Adrenal gland (tissue), 5 donors: Measurements from ENCODE around the gene CEPT1.

ENCODE experiments used
- POLR2A ChIP-seq, 2 donors: fragments of 450-650 bp; IDR thresholded peaks; one replicate each; pipeline ENCODE4 v1.6.1; 2017; ENCODE audit warnings: antibody characterized with exemption in 2 of 2, mild to moderate bottlenecking in 2 of 2, moderate library complexity in 1 of 2
- TF ChIP-seq, protein P1 (sequence below), 6 experiments: fragments of 450-650 bp in 4 of 6; fragments of 200-600 bp in 2 of 6; sonication (generic) in 1 of 6; IDR thresholded peaks; 1 replicate in 5 of 6; 2 replicates in 1 of 6; pipeline versions ENCODE4 v1.5.1 to v1.8.0; 2016 to 2021; ENCODE audit warnings: antibody characterized with exemption in 6 of 6, mild to moderate bottlenecking in 2 of 6, moderate library complexity in 1 of 6
- donor health status: DM: no; HTN: no; CAD: no.

DNA sequence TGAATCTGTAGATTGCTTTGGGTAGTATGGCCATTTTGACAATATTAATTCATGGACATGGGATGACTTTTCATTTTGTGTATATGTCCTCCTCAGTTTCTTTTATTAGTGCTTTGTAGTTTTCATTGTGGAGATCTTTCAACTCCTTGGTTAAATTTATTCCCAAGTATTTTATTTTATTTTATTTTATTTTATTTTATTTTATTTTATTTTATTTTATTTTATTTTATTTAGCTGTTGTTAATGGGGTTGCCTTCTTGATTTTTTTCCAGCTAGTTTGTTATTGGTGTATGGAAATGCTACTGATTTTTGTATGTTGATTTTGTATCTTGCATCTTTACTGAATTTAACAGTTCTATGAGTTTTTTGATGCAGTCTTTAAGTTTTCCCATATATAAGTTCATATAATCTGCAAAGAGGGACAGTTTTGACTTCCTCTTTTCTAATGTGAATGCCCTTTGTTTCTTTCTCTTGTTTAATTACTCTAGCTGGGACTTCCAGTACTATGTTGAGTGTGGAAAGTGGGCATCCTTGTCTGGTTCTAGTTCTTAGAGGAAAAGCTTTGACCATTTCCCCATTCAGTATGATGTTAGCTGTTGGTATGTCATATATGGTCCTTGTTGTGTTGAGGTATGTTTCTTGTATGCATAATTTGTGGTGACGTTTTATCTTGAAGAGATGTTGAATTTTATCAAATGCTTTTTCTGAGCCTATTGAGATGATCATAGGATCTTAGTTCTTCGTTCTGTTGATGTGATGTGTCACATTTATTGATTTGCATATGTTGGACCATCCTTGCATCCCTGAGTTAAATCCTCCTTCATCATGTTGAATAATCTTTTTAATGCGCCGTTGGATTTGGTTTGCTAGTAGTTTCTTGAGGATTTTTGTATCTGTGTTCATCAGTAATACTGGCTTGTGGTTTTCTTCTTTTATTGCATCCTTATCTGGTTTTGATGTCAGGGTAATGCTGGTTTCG, 14.3 kb downstream of the CEPT1 start:
- TF ChIP-seq, protein P1, sequence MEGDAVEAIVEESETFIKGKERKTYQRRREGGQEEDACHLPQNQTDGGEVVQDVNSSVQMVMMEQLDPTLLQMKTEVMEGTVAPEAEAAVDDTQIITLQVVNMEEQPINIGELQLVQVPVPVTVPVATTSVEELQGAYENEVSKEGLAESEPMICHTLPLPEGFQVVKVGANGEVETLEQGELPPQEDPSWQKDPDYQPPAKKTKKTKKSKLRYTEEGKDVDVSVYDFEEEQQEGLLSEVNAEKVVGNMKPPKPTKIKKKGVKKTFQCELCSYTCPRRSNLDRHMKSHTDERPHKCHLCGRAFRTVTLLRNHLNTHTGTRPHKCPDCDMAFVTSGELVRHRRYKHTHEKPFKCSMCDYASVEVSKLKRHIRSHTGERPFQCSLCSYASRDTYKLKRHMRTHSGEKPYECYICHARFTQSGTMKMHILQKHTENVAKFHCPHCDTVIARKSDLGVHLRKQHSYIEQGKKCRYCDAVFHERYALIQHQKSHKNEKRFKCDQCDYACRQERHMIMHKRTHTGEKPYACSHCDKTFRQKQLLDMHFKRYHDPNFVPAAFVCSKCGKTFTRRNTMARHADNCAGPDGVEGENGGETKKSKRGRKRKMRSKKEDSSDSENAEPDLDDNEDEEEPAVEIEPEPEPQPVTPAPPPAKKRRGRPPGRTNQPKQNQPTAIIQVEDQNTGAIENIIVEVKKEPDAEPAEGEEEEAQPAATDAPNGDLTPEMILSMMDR (IDR thresholded peaks at IDR 0.05): no peak
- no peak for TF ChIP-seq POLR2A (IDR thresholded peaks at IDR 0.05)
